Aorta (tissue), 5 donors: ENCODE results near the gene ZCCHC18. TPM values are rescaled to one million over a fixed set of nuclear protein-coding genes. Genes with fewer than 3 reads are reported as not detected.
A peak's percentile ranks its signal among the peaks of the same experiment; 100 is the strongest.
"Not testable (repeated sequence)": the region's sequence is repeated elsewhere in the genome, so short reads cannot be mapped to it uniquely, and the experiment has no call there.

ENCODE experiments used
- ATAC-seq: fragments of 200-7000 bp; cut with Tn5 transposase; one replicate; pipeline ENCODE4 v1.9.1; 2022; ENCODE audit warnings: moderate library complexity; ENCODE audit not compliant: low FRiP score
- DNase-seq, 2 donors: peaks; one replicate each; pipeline ENCODE4 v3.0.0-alpha.2; 2020
- H3K27ac ChIP-seq, 2 donors: one replicate each; pipeline ENCODE4 v1.5.1; 2013; ENCODE audit warnings: low read length in 2 of 2, mild to moderate bottlenecking in 2 of 2, moderate library complexity in 2 of 2, control low read depth in 1 of 2, inconsistent platforms in 1 of 2, low read depth in 1 of 2
- H3K27me3 ChIP-seq, 2 donors: one replicate each; pipeline ENCODE4 v1.6.1; 2013; ENCODE audit warnings: control low read depth in 1 of 2, low read length in 1 of 2, mild to moderate bottlenecking in 1 of 2, moderate library complexity in 1 of 2; ENCODE audit not compliant: insufficient read depth in 2 of 2, control insufficient read depth in 1 of 2
- H3K36me3 ChIP-seq, 2 donors: one replicate each; pipeline ENCODE4 v1.6.1; 2013; ENCODE audit warnings: control low read depth in 1 of 2, low read length in 1 of 2, mild to moderate bottlenecking in 1 of 2; ENCODE audit not compliant: insufficient read depth in 2 of 2, control insufficient read depth in 1 of 2
- H3K4me1 ChIP-seq, 2 donors: one replicate each; pipeline ENCODE4 v1.6.1; 2013; ENCODE audit warnings: low read length in 2 of 2, control low read depth in 1 of 2, mild to moderate bottlenecking in 1 of 2, moderate library complexity in 1 of 2; ENCODE audit not compliant: insufficient read depth in 2 of 2, control insufficient read depth in 1 of 2
- H3K4me3 ChIP-seq, 2 donors: one replicate each; pipeline ENCODE4 v1.5.1; 2013; ENCODE audit warnings: low read length in 2 of 2, control low read depth in 1 of 2, mild to moderate bottlenecking in 1 of 2
- H3K9me3 ChIP-seq: one replicate; pipeline ENCODE4 v1.6.1; 2013; ENCODE audit warnings: mild to moderate bottlenecking, low read length; ENCODE audit not compliant: control insufficient read depth
- WGBS, 2 donors: extraction: QIAGEN DNeasy Blood & Tissue Kit; methylation state at CpG; one replicate each; pipeline ENCODE4 v1.1.7; 2013; 5-methylcytosine and 5-hydroxymethylcytosine counted together
- intact Hi-C, 2 donors: fragments of 100-400 bp; cut with DNase I; formaldehyde crosslinking; loops; one replicate each; pipeline versions ENCODE4 v1.14.2 to v1.15.0; 2022
- polyA plus RNA-seq, 2 donors: library from polyadenylated mRNA; stranded (reverse); fragments of 200-250 nt; gene quantifications; one replicate each; pipeline ENCODE4 v1.2.3, GENCODE V29; 2013
- total RNA-seq, 2 donors: library from RNA; stranded (reverse); fragmentation: NEBNext Ultra II Directional; extraction: Animal tissue kit (Norgen Biotek cat#: 25700); gene quantifications; one replicate each; pipeline ENCODE4 v1.2.1, GENCODE V29; 2021
- donor health status: healthy with polysubstance abuse.
- donor health status: Bipolar disorder and iron deficiency.
- donor health status: DM: no; HTN: no; CAD: no.
- donor health status: DM: no; HTN: no; CAD: no.
- donor health status: DM: yes; HTN: yes; CAD: no.

Gene ZCCHC18
- total and polyA plus RNA-seq, 4 donors = 1.6 to 3.5 (median 2.1) TPM

DNA sequence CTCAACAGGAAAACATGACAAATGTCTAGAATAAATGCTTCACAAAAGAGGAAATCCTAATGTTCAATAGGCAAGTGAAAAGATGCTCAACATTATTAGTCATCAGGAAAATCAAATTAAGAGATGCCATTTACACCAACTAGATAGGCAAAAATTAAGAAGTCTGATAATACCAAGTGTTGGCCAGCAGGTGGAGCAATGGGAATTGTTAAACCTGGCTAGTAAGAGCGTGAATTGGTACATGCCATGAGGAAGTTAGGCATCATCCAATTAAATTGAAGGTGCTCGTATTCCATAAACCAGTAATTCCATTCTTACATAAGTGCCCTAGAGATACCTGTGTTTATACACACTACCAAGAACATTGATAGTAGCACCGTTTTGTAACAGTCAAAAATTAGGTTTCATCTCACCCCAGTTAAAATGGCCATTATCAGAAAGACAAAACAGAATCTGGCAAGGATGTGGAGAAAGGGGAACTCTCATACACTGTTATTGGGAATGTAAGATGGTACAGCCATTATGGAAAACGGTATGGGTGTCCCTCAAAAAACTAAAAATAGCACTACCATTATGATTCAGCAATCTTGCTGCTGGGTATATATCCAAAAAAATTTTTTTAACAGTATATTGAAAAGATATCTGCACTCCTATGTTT, 14.0 kb upstream of the ZCCHC18 start:
- Histone ChIP-seq H3K9me3 (no peaks in the 10 kb centered on the region), H3K27ac (no peak overlapping the region), H3K4me1 (no peaks in the 10 kb centered on the region), H3K27me3 (no peaks in the 10 kb centered on the region), H3K36me3 (no peaks in the 10 kb centered on the region), H3K4me3 (no peak overlapping the region)
- DNase-seq (no peak), ATAC-seq (no peak)
- WGBS, 2 donors = 1 to 4% methylated on average over 4 of the region's 4 CpGs
- intact Hi-C loops = no loop called here

GRCh38 chrX:104098919-104099318, 13.4 kb upstream of the ZCCHC18 start:
- H3K27ac ChIP-seq = no peak overlapping the region
- ATAC-seq (no peak), DNase-seq (no peak)
- intact Hi-C loops = no loop called here
- no peaks in the 10 kb centered on the region for H3K4me1 ChIP-seq
- no peaks in the 10 kb centered on the region for H3K27me3 ChIP-seq
- no peaks in the 10 kb centered on the region for H3K9me3 ChIP-seq
- H3K36me3 ChIP-seq = no peaks in the 10 kb centered on the region
- H3K4me3 ChIP-seq = no peak overlapping the region

- H3K9me3 ChIP-seq = no peaks in the 10 kb centered on the region
- H3K27ac ChIP-seq = no peak overlapping the region
- 73 to 93% methylated on average over 10 of the region's 10 CpGs for WGBS, 2 donors
- H3K27me3 ChIP-seq = no peaks in the 10 kb centered on the region
- intact Hi-C loops = no loop called here
- no peaks in the 10 kb centered on the region for H3K4me1 ChIP-seq
- no peak for ATAC-seq
- no peaks in the 10 kb centered on the region for H3K36me3 ChIP-seq
- DNase-seq = no peak
- no peak overlapping the region for H3K4me3 ChIP-seq
These were observed 7.6 kb upstream of the ZCCHC18 start for GRCh38 chrX:104104676-104105075.

GRCh38 chrX:104105330-104106262, 6.7 kb upstream of the ZCCHC18 start:
- intact Hi-C loops = no loop called here
- 45 to 48% methylated on average over 11 of the region's 11 CpGs for WGBS, 2 donors

GRCh38 chrX:104108955-104109354, 3.4 kb upstream of the ZCCHC18 start:
- H3K27me3 ChIP-seq = no peaks in the 10 kb centered on the region
- ATAC-seq (no peak), DNase-seq (no peak)
- H3K36me3 ChIP-seq = no peaks in the 10 kb centered on the region
- no peak overlapping the region for H3K27ac ChIP-seq
- H3K4me1 ChIP-seq = no peaks in the 10 kb centered on the region
- 65 to 100% methylated on average over 1 of the region's 1 CpG for WGBS, 2 donors
- H3K4me3 ChIP-seq = no peak overlapping the region
- intact Hi-C loops = no loop called here
- H3K9me3 ChIP-seq = no peaks in the 10 kb centered on the region

More at GRCh38 chrX:104105330-104106262, 6.7 kb upstream of the ZCCHC18 start:
- DNase-seq (no peak), ATAC-seq (peak; percentile 42)
- no peaks in the 10 kb centered on the region for H3K27me3 ChIP-seq
- H3K4me1 ChIP-seq = no peaks in the 10 kb centered on the region
- no peaks in the 10 kb centered on the region for H3K36me3 ChIP-seq
- H3K4me3 ChIP-seq = no peak overlapping the region
- no peak overlapping the region for H3K27ac ChIP-seq
- H3K9me3 ChIP-seq = no peaks in the 10 kb centered on the region

GRCh38 chrX:104110491-104111240, 1.7 kb upstream of the ZCCHC18 start:
- ATAC-seq, H3K27me3 ChIP-seq, H3K27ac ChIP-seq, H3K9me3 ChIP-seq, H3K4me3 ChIP-seq, H3K36me3 ChIP-seq, intact Hi-C loops, H3K4me1 ChIP-seq, DNase-seq: not testable (repeated sequence)
- WGBS, 2 donors = 62 to 80% methylated on average over 6 of the region's 6 CpGs

- H3K27me3 ChIP-seq = no peaks in the 10 kb centered on the region
- H3K36me3 ChIP-seq = no peaks in the 10 kb centered on the region
- DNase-seq = peak; percentile 53 to 79
- intact Hi-C loops = no loop called here
- WGBS, 2 donors = 3 to 25% methylated on average over 24 of the region's 24 CpGs
- peak; percentile 73 for ATAC-seq
- peak overlapping the region in 1 of 2 donors; percentile 17 for H3K27ac ChIP-seq
- no peaks in the 10 kb centered on the region for H3K9me3 ChIP-seq
- H3K4me3 ChIP-seq = peak overlapping the region; percentile 6 to 12
- H3K4me1 ChIP-seq = no peaks in the 10 kb centered on the region
These were observed 1.1 kb downstream of the ZCCHC18 start for GRCh38 chrX:104113222-104113965.

DNA sequence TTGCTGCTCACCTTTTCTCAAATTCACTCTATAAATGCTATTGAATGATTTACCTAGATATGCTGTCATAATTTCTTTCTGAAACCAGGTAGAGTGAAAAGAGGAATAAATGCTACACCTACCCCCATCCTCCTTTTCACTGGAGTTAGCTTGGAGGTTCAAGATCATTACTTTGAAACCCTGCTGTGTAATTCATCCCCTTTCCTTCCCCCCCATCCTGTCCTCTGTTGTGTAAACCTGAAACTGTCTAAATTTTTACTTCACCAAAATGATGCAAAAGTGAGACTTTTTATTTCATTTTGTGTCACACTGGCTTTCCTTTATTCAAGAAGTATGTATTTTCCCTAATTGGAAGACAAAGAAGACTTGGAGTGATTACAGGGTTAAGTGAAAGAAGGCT, 5.4 kb downstream of the ZCCHC18 start:
- Histone ChIP-seq H3K27me3 (no peaks in the 10 kb centered on the region), H3K9me3 (no peaks in the 10 kb centered on the region), H3K4me3 (no peak overlapping the region), H3K36me3 (no peaks in the 10 kb centered on the region), H3K27ac (no peak overlapping the region), H3K4me1 (no peaks in the 10 kb centered on the region)
- ATAC-seq = no peak
- intact Hi-C loops = no loop called here
- DNase-seq = no peak
